Astrocyte of the hippocampus (primary cell): ENCODE data around the gene SH3D19.
"Not testable (repeated sequence)": the region's sequence is repeated elsewhere in the genome, so short reads cannot be mapped to it uniquely, and the experiment has no call there.

Experiments used
- DNase-seq: peaks from one replicate; pipeline ENCODE4 v3.0.0; 2011; ENCODE audit warnings: low read depth, low spot score

The SH3D19 gene

DNA sequence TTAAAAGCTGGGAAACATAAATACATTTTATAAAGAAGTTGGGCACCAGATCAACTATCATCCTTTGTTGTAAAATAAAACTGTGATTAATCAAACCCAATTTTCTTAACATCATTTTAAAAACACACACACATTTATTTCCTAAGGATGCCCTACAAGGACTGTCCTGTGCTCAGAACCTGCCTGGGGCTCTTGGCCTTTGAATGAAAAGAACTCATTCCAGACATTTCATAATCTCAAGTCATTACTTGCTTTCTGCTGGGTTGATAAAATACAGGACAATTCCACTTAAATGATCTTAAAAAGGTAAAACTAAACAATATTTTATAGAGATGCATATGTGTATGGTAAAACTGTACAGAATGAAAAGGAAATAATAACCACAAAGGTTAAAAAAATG is 2.8 kb downstream of the SH3D19 start:
- peak; percentile 28 for DNase-seq

DNA sequence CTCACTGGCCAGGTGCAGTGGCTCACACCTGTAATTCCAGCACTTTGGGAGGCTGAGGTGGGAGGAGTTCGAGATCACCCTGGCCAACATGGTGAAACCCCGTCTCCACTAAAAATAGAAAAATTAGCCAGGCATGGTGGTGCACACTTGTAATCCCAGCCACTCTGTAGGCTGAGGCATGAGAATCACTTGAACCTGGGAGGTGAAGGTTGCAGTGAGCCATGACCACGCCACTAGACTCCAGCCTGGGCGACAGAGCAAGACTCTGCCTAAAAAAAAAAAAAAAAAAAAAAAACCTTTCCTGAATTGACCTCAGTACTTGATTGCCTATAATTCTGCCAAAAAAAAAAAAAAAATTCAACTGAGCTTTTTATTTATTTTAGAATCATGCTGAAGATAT is 3.2 kb downstream of the SH3D19 start:
- DNase-seq, result not testable (repeated sequence)

DNA sequence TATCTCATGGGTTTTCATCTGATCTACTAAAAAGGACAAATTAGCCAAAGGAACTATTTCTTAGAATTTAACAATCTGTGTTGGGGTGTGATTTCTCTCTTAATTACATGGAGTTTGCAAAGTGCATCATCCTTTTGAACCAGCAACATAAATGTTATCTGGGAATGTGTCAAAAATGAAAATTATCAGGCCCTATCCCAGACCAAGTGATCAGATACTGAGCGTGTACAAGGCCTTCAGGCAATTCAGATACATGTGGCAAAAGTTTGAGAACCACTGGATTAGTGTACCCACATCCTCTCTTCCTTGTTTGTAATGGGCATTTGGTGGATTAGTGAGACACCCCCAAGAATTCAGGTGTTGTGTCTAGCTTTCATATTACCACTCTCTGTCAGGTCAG is 3.8 kb downstream of the SH3D19 start:
- DNase-seq, result no peak

DNA sequence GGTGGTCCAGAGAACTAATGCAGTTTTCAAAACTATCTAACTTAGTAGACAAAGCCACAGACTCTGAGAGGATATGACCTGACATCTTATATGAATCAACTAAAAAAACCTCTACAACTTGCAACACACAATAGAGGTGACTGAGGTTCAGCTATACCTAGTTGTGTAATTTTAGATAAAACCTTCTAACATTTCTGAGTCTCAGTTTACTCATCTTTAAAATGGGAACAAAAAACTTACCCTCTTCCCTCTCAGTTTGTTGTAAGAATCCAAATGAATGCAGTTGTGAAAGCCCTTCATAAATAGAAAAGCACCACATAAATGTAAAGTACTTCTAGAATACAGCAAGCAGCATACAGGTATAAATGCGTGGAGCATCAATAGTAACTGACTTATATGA is 5.9 kb downstream of the SH3D19 start:
- DNase-seq, result no peak

DNA sequence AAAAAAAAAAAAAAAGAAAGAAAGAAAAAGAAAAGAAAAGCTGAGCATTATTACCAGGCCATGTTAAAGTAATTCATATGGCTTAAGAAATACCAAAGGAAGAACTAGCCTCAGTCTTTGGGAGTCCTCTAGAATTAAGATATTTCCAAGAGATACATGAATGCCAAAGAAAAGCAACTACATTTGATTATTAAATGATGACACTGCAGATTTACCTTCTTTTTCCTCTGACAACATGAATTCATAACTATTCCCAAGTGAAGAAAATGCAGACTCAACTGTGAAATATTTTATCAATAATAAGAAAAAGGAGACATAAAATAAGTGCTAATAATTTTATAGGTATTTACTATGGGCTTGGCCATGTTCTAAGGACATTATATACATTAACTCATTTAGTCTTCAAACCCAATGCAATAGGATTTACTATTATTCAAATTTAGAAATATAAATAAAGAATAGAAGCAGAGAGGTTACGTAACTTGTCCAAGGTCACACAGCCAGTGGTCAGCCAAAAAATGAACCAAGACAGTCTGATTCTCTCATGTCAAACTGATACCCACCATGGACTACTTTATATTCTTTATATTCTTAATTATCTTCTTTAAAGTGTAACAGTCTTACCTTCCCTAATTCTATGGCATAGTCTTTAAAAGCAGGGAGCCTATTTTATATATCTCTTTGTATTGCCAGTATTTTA is 6.9 kb downstream of the SH3D19 start:
- no peak for DNase-seq

DNA sequence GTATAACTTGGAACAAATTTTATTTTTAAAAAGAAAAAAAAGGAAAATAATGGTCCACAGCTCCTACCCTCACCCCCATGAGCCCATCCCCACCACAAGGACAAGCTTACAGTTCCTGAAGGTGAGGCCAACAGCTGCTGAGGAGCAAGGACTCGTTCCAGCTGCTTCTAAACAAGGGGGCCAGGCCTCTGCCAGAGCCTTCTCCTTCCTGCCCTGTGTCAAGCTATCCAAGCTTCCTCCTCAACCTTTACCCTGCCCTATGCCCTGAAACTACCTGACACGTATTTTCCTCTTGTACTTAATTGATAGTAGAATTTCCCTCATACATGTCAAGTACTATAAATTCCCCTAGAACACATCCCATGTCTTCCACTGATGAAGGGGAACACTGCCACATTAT is 8.8 kb downstream of the SH3D19 start:
- DNase-seq, result no peak

DNA sequence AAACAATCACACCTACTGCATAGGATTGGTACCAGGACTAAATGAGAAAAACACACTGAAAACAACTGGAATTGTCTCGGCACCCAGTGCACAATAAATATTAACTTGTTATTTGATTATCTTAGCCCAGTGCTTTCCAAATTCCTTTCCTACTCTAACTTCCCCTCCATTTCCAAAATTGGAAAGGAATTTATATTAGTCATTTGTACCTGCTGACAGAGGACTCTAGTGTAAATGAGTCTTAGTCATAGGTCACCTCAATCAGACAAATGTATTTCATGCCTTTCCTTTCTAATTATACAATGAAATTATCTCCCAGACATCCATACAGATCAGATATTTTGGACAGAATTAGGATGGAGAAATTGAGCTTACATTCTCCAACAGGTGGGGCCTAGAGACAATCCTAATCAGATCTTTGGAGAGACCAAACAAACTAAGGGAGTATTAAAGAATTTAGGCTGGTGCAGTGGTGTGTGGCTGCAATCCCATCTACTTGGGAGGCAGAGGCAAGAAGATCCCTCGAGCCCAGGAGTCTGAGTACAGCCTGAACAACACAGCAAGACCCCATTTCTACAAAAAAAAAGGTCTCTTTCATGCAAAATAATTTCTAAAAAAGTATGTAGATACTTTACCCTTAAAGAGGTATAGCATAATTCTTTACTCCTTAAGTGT is 10.1 kb downstream of the SH3D19 start:
- peak; percentile 49 for DNase-seq

DNA sequence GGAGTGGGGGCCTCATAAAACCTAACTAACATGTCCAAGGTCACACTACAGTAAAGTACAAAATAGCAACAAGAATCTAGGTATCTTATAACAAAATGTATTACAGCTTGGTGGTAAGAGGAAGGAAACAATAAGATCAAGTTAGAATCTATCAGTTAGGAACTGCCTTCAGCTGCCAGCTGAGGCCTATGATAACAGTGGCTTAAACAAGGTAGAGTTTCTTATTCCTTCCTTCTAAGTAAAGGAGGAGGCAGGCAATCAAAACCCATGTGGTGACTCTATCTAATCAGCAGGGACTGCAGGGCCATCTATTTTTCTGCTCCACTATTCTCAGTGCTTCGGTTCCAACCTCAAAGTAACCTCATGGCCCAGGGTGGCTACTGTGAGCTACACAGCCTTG is 10.9 kb downstream of the SH3D19 start:
- no peak for DNase-seq

DNA sequence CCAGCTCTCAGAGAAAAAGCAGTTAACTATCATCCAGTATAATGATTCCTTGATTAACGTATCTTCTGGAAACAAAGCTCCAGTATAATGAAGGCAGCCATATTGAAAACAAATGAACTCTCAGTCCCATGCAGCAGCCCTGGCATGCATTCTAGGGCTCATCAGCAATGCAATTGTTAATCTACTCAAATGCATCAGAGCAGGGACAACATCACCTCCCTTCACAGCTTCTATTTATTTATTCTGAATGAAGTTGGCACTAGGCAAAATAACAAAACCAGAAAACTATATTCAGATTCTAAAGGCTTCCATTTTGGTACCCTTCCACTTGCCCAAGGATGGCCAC is 11.4 kb downstream of the SH3D19 start:
- no peak for DNase-seq

DNA sequence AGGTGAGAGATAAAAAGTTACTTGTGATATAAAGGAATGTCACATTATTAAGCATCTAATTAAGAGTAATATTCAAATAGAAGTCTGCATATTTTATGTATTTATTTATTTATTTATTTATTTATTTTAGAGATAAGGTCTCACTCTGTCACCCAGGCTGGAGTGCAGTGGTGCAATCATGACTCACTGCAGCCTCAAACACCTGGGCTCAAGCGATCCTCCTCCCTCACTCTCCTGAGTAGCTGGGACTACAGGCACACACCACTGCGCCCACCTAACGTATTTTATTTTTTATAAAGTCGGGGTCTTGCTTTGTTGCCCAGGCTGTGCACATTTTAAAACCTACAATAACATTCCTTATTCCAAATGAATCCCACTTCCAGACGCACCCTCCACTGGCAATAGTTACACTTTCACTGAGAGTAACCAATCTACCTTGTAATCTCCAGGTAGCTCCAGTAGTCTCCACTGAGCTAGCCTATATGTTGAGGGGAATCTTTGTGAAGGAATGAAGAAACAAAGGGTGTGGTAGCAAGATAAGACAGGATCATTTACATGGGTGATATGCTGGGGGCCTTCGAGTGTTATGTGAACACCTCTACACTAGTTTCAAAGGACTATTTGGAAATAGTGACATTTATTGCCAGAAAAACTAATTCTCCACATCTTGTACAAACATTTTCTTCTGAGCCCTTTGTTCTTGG is 11.9 kb downstream of the SH3D19 start:
- DNase-seq, result no peak

DNA sequence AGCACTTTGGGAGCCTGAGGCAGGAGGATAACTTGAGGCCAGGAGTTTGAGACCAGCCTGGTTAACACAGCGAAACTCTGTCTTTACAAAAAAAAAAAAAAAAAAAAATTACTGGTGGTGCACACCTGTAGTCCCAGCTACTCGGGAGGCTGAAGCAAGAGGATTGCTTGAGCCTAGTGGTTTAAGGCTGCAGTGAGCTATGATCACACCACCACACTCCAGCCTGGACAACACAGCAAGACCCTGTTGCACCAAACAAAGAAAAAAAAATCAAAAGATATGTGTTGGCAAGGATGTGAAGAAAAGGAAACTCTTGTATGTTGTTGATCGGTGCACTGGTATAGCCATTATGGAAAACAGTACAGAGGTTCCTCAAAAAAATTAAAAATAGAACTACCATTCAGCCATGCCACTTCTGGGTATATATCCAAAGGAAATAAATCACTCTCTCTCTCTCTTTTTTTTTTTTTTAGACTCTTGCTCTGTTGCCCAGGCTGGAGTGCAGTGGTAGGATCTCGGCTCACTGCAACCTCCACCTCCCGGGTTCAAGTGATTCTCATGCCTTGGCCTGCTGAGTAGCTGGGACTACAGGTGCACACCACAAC is 15.2 kb downstream of the SH3D19 start:
- no peak for DNase-seq

DNA sequence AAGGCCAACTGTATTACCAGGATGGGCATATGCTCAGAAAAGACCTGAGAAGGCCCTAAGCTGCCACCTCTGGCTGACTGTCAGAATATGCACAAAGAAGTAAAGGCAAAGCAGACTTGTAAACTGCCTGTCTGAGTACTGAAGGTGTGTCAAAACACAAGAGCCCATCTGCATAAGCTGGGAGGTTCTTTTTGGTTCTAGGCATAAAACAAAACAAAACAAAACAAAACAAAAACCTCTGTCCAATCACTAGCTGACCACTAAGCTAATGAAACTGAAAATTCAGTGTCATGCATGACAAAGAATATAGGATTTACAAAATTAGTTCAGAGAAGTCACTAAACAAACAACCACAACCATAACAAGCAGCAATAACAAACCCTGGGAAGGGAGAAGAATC is 20.6 kb downstream of the SH3D19 start:
- DNase-seq, result peak; percentile 21

DNA sequence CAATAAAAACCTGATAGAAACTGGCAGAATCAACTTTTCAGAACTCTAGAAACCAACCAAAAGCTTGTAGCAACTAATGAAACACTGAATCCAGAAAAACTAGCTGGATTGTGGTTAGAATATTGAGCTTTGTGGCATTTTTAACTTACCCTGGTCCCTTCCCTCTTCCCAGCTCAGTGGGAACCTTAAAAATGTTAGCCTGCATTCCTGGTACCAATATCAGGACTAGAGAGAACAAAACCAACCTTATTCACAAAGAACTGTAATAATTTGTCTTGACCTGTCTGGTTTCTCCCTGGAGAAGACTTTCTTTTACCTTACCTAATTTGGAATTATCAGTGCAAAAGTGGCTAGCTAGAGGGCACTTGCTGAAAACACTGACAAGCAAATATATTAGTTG is 21.2 kb downstream of the SH3D19 start:
- peak; percentile 34 for DNase-seq

DNA sequence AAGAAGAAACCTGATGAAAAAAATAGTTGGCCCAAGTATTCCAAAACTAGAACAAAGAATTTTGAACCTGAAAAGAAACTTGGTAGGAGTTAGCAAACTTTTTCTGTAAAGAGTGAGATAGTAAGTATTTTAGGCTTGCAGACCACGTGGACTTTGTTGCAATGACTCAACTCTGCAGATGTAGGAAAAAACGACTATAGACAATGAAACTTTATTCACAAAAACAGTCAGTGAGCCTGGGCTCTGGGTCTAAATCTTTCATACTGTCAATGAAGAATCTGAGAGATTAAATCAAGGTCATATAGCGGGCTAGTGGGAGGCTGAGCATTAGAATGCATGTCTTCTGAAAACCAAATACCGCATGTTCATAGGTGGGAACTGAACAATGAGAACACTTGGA is 23.0 kb downstream of the SH3D19 start:
- DNase-seq, result peak; percentile 53

DNA sequence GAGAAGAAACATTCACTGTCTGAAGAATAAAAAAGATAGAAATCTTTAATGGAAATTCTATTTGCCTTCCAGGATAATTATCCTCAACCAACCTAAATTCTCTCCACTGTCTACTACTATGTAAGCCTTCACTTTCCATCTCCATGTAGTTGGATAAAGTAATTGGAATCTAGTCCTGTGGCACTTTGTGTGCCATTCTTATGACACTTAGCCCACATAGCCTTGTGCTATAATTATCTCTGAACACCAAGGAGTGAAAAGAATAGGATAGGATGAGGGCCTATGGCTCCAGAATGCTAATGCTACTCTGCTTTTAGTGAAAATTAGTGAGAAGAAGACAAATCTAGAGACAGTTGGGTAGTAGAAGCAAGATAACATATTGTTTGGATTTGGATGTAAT is 28.2 kb downstream of the SH3D19 start:
- no peak for DNase-seq

DNA sequence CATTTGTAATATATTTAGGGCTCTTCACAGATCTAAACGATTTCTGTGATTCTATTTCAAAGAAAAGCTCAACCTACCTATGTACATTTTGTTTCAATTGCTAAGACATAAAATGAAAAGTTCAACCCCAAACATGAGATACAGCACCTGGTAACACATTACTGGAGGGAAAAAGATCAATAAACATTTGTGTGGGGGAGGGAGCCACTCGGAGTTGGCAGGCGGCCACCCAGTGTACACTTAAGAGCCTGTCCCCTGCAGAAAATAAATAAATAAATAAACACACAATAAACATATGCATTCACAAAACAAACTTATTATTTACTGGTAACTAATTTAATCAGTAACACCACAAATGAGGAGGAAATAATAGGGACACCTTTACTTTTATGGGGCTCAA is 29.2 kb downstream of the SH3D19 start:
- no peak for DNase-seq

DNA sequence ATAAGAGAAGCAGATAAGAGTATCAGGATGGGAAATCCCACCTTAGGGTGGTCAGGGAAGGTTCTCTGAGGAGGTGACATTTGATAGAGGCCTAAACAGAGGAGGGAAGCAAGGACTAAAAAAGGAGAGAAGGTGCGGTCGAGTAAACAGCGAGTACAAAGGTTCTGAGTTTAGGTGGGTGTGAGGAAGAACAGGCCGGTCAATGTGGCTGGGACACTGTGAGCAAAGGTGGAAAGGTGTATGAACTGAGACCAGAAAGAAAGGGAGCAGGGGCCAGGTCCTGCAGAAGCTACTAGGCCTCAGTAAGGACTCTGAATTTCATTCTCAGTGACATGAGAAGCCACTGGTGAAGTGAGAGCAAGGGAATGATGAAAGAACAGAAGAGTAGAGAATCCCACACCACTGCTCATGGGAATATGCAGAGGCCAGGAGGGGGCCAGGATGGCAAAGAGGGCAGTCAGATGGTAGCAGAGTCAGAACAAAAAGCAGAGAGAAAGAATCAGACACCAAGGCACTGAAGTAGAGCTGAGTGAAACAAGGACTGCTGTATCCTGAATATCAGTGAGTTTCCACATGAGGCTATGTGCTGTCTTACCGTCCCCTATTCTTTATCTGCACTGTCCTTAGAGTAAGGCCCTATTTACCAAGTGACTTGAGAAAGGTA is 30.4 kb downstream of the SH3D19 start:
- DNase-seq, result no peak

DNA sequence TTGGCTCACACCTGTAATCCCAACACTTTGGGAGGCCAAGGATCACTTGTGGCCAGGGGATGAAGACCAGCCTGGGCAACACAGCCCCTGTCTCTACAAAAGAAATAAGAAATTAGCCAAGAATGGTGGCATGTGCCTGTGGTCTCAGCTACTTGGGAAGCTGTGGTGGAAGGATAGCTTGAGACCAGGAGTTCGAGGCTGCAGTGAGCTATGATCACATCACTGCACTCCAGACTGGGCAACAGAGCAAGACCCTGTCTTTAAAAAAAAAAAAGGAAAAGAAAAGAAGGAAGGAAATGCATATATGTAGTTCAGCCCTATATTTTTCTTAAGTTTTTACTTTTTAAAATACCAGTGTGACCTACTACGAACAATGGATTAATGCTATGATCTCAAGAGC is 33.4 kb downstream of the SH3D19 start:
- no peak for DNase-seq

DNA sequence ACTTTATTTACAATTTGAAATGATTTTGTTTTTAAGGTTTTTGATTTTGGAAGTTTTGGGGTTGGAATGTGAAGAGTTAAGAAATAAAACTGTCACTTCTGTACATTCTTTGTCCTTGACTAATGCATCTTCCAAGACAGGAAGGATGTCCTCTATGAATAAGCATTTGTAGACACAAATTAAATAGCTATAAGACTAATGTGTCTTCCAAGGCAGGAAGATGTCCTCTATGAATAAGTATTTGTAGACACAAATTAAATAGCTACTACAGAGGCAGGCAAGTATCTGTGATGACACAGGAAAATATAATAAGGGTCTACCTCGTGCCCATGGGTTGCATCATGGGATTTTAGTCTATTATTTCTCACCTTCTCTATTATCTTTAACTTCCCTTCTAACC is 33.9 kb downstream of the SH3D19 start:
- DNase-seq, result no peak

DNA sequence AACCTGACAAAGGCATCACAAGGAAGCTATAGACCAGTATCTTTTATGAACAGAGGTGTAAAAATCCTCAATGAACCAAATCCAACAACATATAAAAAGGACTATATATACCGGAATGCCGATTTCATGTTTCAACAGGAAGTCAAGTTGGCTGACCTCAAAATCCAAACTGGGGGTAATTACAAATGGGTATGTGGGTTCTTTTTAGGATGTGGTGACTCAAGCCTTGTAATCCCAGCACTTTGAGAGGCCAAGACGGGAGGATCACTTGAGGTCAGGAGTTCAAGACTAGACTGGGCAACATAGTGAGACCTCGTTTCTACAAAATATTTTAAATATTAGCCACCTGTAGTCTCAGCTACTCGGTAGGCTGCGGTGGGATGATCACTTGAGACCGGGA is 38.0 kb downstream of the SH3D19 start:
- no peak for DNase-seq

DNA sequence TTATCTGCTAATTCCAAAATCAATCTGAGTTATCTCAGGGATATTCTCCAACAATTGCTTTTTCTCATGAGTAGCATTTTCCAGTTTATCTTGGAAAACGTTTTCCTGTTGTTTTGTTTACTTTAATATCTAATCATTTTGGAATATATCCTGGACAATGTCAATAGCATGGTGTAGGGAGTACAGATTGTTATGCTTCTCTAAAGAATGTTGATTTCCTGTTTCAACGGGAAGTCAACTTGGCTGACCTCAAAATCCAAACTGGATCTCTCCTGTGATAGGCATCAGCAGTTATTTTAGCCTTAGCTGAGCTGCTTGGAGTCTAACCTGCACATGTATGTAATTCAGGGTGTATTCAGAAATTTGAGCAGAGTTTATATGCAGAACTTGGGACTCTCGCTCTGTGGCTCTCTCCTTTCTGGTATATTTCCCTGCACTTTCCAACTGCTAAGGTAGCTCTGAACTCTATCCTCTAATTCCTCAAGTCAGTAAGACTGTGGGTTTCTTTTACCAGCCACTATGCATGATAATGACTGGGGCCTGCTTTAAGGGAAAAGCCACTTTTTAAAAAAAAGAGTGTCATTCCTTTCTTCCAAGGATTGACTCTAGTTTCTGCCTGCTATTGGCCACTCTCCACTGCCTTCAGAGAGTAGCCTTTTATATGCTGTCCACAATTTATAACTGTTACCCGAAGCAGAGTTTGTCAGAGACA is 40.7 kb downstream of the SH3D19 start:
- DNase-seq, result no peak
